ENCODE measurements around the gene GPR4. TPM values are rescaled to one million over a fixed set of nuclear protein-coding genes. Genes with fewer than 3 reads are reported as not detected.

The GPR4 gene
- total and polyA plus RNA-seq, 2 of the 8 experiments (the other 6 are each of a cell fraction or from before 2014, with no cell fraction given), result 0.19 to 0.39 TPM

GRCh38 chr19:45591638-45592005 is 10.4 kb downstream of the GPR4 start:
- no peak overlapping the region for H3K27ac ChIP-seq (ENCODE audit: low read depth, low read length)
- H3K18ac ChIP-seq (ENCODE audit: extremely low read depth, low read length), result no peak overlapping the region
- 0 out of 2 replicates have a peak overlapping the region, but pooled peaks have one; percentile 60 for H2BK12ac ChIP-seq (ENCODE audit: low read depth, low read length)
- no peaks in the 10 kb centered on the region for H3K79me2 ChIP-seq (ENCODE audit: control insufficient read depth in 1 of 2, insufficient read depth in 2 of 2, low read length in 2 of 2)
- H3K14ac ChIP-seq (ENCODE audit: insufficient read length), result no peak overlapping the region
- peaks cover 0 to 21% (median 16%) of the 10 kb centered on the region in 4 experiments; a peak in 6 of 7 replicates for H3K27me3 ChIP-seq (replicated peaks in 1 of 4; ENCODE audit: control insufficient read depth in 3 of 4, extremely low read depth in 1 of 4, insufficient read depth in 3 of 4, low read length in 3 of 4)
- H3K9ac ChIP-seq (replicated peaks in 1 of 4; ENCODE audit: extremely low read depth in 1 of 4, low read depth in 3 of 4, low read length in 3 of 4), result no peak overlapping the region
- H2AFZ ChIP-seq (ENCODE audit: low read length), result no peak overlapping the region
- no peak for DNase-seq (ENCODE audit: low read depth in 1 of 2, low spot score in 2 of 2)
- H3K4me1 ChIP-seq (replicated peaks in 1 of 4; ENCODE audit: control insufficient read depth in 3 of 4, insufficient read depth in 4 of 4, low read length in 3 of 4), result 0 out of 7 replicates have a peak, but pooled peaks cover 0 to 2% (median 0%) of the 10 kb centered on the region in 4 experiments
- no peak overlapping the region for H3K4me3 ChIP-seq (ENCODE audit: extremely low read depth in 1 of 4, insufficient read depth in 2 of 4, low read depth in 3 of 4, low read length in 4 of 4)
- H3K23me2 ChIP-seq (ENCODE audit: low read depth, low read length), result no peaks in the 10 kb centered on the region
- H2BK5ac ChIP-seq (ENCODE audit: low read depth, low read length), result no peak overlapping the region
- TF ChIP-seq POLR2A (IDR thresholded peaks at IDR 0.05; ENCODE audit: control extremely low read depth in 1 of 2, low read depth in 2 of 2, low read length in 2 of 2) (no peak), SRF (IDR thresholded peaks at IDR 0.05; ENCODE audit: low read depth, low read length) (no peak), CHD2 (IDR thresholded peaks at IDR 0.05; ENCODE audit: low read length) (no peak), KDM4A (IDR thresholded peaks at IDR 0.05; ENCODE audit: low read depth, low read length, severe bottlenecking) (no peak), CTCF (IDR thresholded peaks at IDR 0.05; ENCODE audit: control extremely low read depth in 1 of 3, insufficient read depth in 1 of 3, low read depth in 1 of 3, low read length in 3 of 3) (no peak)
- ChIA-PET CTCF (ENCODE audit: partially characterized antibody) (interaction anchor here (0.6 to 2.5 kb wide), 12 partner anchors 15 to 124 kb away, joined by 3 to 44 read pairs (median 4); partner anchors contain the start of gene EML2), POLR2A (ENCODE audit: partially characterized antibody) (interaction anchor here (0.9 to 1.6 kb wide), 4 partner anchors 14 to 52 kb away, joined by 3 to 6 read pairs (median 4); no protein-coding TSS in a partner anchor)
- H4K8ac ChIP-seq (ENCODE audit: extremely low read depth, insufficient read depth, low read length), result no peak overlapping the region; the same call in 1 of the 2 replicates
- no peak for FAIRE-seq
- H3K4me2 ChIP-seq (ENCODE audit: insufficient read depth in 1 of 2, low read depth in 2 of 2, low read length in 2 of 2), result no peak overlapping the region
- no peak overlapping the region for H3K56ac ChIP-seq (replicated peaks; ENCODE audit: insufficient read length, low read depth, low read length)
- no peaks in the 10 kb centered on the region for H3K79me1 ChIP-seq (ENCODE audit: low read depth, low read length)
- peaks cover 0 to 4% of the 10 kb centered on the region in 2 experiments; a peak in 1 of 4 replicates for H3K9me3 ChIP-seq (ENCODE audit: insufficient read depth in 2 of 2, low read depth in 1 of 2, low read length in 1 of 2)
- H3K23ac ChIP-seq (ENCODE audit: insufficient read length), result no peak overlapping the region
- no peaks in the 10 kb centered on the region for H3K36me3 ChIP-seq (ENCODE audit: control insufficient read depth in 2 of 4, insufficient read depth in 4 of 4, low read length in 3 of 4)
- H2BK15ac ChIP-seq (ENCODE audit: low read length), result no peak overlapping the region
- H4K20me1 ChIP-seq (replicated peaks in 1 of 2; ENCODE audit: control insufficient read depth in 1 of 2, insufficient read depth in 2 of 2, low read length in 2 of 2), result no peaks in the 10 kb centered on the region
- H2BK20ac ChIP-seq (ENCODE audit: low read length), result peak overlapping the region; percentile 32; the same call in 1 of the 2 replicates
- H3K4ac ChIP-seq (replicated peaks; ENCODE audit: insufficient read length, low read depth, low read length), result no peak overlapping the region
- no peak overlapping the region for H2AK5ac ChIP-seq (ENCODE audit: low read depth, low read length)
- no peak overlapping the region for H2BK120ac ChIP-seq (replicated peaks; ENCODE audit: low read depth, low read length)
- 90% methylated on average over 20 of the region's 21 CpGs; no CpG with 5 or more reads in 1 of the 2 experiments for WGBS, 2 experiments (ENCODE audit: extremely low coverage in 1 of 2, insufficient coverage in 1 of 2, insufficient read length in 1 of 2, insufficient replicate concordance in 2 of 2, low coverage in 1 of 2, low lambda C conversion rate in 2 of 2, missing lambda C conversion rate in 1 of 2)
- H4K5ac ChIP-seq (ENCODE audit: insufficient read length, low read depth, low read length), result no peak overlapping the region
- no peak overlapping the region for H4K91ac ChIP-seq (replicated peaks; ENCODE audit: insufficient read length, low read length)
